ENCODE results near the gene MRGPRX1. TPM values are rescaled to one million over a fixed set of nuclear protein-coding genes. Genes with fewer than 3 reads are reported as not detected.

Gene MRGPRX1
- polyA plus RNA-seq, 1 donor from 2014 or later, result not detected

GRCh38 chr11:18890615-18891014 lies 48.6 kb downstream of the MRGPRX1 start:
- TF ChIP-seq EP300 (conservative IDR thresholded peaks at IDR 0.05; ENCODE audit: poor library complexity, severe bottlenecking) (no peak), MXI1 (conservative IDR thresholded peaks at IDR 0.05; ENCODE audit: poor library complexity, severe bottlenecking) (no peak), REST (IDR thresholded peaks at IDR 0.05; ENCODE audit: borderline replicate concordance) (no peak), SMC3 (conservative IDR thresholded peaks at IDR 0.05; ENCODE audit: poor library complexity) (no peak), TAF1 (IDR thresholded peaks at IDR 0.05; ENCODE audit: low read depth) (no peak), EZH2 (IDR thresholded peaks at IDR 0.05; ENCODE audit: borderline replicate concordance, insufficient read depth, low read length, poor library complexity, severe bottlenecking) (no peak), CTCF (IDR thresholded peaks at IDR 0.05; ENCODE audit: poor library complexity, severe bottlenecking) (no peak), RAD21 (conservative IDR thresholded peaks at IDR 0.05) (no peak), POLR2AphosphoS5 (IDR thresholded peaks at IDR 0.05) (no peak)
- no peaks in the 10 kb centered on the region for H3K9me2 ChIP-seq (ENCODE audit: insufficient read depth, low read length)
- H3F3A ChIP-seq (ENCODE audit: insufficient read depth, low read length, poor library complexity, severe bottlenecking), result no peaks in the 10 kb centered on the region
- H3K9ac ChIP-seq (ENCODE audit: low read length), result no peak overlapping the region
- no peaks in the 10 kb centered on the region for H3K27me3 ChIP-seq (ENCODE audit: insufficient read depth, low read depth, low read length)
- no peaks in the 10 kb centered on the region for H3K36me3 ChIP-seq (ENCODE audit: insufficient read depth, low read length)
- H4K20me1 ChIP-seq (ENCODE audit: insufficient read depth), result no peaks in the 10 kb centered on the region
- no peak overlapping the region for H3K27ac ChIP-seq (ENCODE audit: low read length)
- no peak overlapping the region for H3K4me2 ChIP-seq (ENCODE audit: low read length)
- H3K4me3 ChIP-seq (ENCODE audit: low read length), result no peak overlapping the region
- no peak overlapping the region for H2AFZ ChIP-seq (ENCODE audit: low read depth, low read length)
- H3K9me3 ChIP-seq (ENCODE audit: low read length), result no peaks in the 10 kb centered on the region
- no peaks in the 10 kb centered on the region for H3K79me2 ChIP-seq (replicated peaks; ENCODE audit: insufficient read depth, low read length)

Other genes with a start within 250 kb of the MRGPRX1 start
- 3.3 and 4.4 TPM in 2 replicates for gene TMEM86A, start 240.6 kb downstream of the MRGPRX1 start, polyA plus RNA-seq
- gene IGSF22, start 213.2 kb downstream of the MRGPRX1 start, polyA plus RNA-seq, result 0.68 and 0.90 TPM in 2 replicates
- gene PTPN5, start 147.6 kb downstream of the MRGPRX1 start, polyA plus RNA-seq, result 122 and 151 TPM in 2 replicates
- not detected in 2 replicates for gene MRGPRX2, start 121.3 kb upstream of the MRGPRX1 start, polyA plus RNA-seq
- gene ZDHHC13, start 177.8 kb upstream of the MRGPRX1 start, polyA plus RNA-seq, result 65.8 and 70.0 TPM in 2 replicates

All from neural cell (in vitro differentiated cells).